ENCODE results near the gene ATAT1. TPM values are rescaled to one million over a fixed set of nuclear protein-coding genes. Genes with fewer than 3 reads are reported as not detected.

ATAT1 gene
- total and polyA plus RNA-seq, 9 of the 15 experiments (the other 6 are each of a cell fraction or from before 2014, with no cell fraction given) = 0.65 to 5.8 (median 1.6) TPM

GRCh38 chr6:30612213-30612612, 14.5 kb upstream of the ATAT1 start (continued):
- TF ChIP-seq RREB1 (CRISPR knock-in tag; IDR thresholded peaks at IDR 0.05) = no peak
- TF ChIP-seq TAF9B (IDR thresholded peaks at IDR 0.05; ENCODE audit: partially characterized antibody) = no peak
- no peak for TF ChIP-seq CREM (IDR thresholded peaks at IDR 0.05; ENCODE audit: low read depth)
- no peak for TF ChIP-seq MXI1 (IDR thresholded peaks at IDR 0.05; ENCODE audit: low read depth, low read length)
- TF ChIP-seq NCOA1 (IDR thresholded peaks at IDR 0.05; ENCODE audit: low read depth) = no peak
- TF ChIP-seq VEZF1 (CRISPR knock-in tag; IDR thresholded peaks at IDR 0.05) = no peak
- TF ChIP-seq SMARCC2 (IDR thresholded peaks at IDR 0.05; ENCODE audit: low read depth) = no peak
- TF ChIP-seq MCM7 (IDR thresholded peaks at IDR 0.05) = no peak
- peak; percentile 38; the same call in 1 of the 2 replicates for TF ChIP-seq DEAF1 (CRISPR knock-in tag; IDR thresholded peaks at IDR 0.05)
- no peak for TF ChIP-seq MEF2A (IDR thresholded peaks at IDR 0.05; ENCODE audit: control insufficient read depth, low read depth, low read length)
- no peak for TF ChIP-seq ZNF436 (CRISPR knock-in tag; IDR thresholded peaks at IDR 0.05)
- no peak for TF ChIP-seq HDGF (IDR thresholded peaks at IDR 0.05)
- no peak for TF ChIP-seq ZNF695 (CRISPR knock-in tag; IDR thresholded peaks at IDR 0.05)
- peak in 2 of 3 experiments; percentile 43 to 53; a peak in 3 of 6 replicates for TF ChIP-seq CTCF (IDR thresholded peaks at IDR 0.05 in 2 of 3, conservative IDR thresholded peaks at IDR 0.05 in 1 of 3; ENCODE audit: insufficient read depth in 2 of 3, low read depth in 1 of 3, low read length in 3 of 3)
- TF ChIP-seq ZSCAN32 (CRISPR knock-in tag; IDR thresholded peaks at IDR 0.05) = no peak
- TF ChIP-seq ZFP1 (CRISPR knock-in tag; IDR thresholded peaks at IDR 0.05) = no peak
- TF ChIP-seq BRCA1 (IDR thresholded peaks at IDR 0.05) = no peak
- TF ChIP-seq BRCA1 (CRISPR knock-in tag; IDR thresholded peaks at IDR 0.05) = no peak
- TF ChIP-seq XRCC5 (IDR thresholded peaks at IDR 0.05; ENCODE audit: low read depth, low read length) = no peak

Measured in K562 (cell line).